GM23248 (cell line): ENCODE data around the gene GRM7.

Experiments
- EZH2 ChIP-seq: fragments of 200-600 bp; sonication (generic); IDR thresholded peaks from 2 replicates; pipeline ENCODE4 v1.6.1; 2018; ENCODE audit warnings: antibody characterized with exemption, mild to moderate bottlenecking; ENCODE audit not compliant: insufficient read depth, poor library complexity, severe bottlenecking
- EZH2phosphoT487 ChIP-seq: fragments of 200-600 bp; sonication (generic); IDR thresholded peaks from 2 replicates; pipeline ENCODE4 v1.6.1; 2018; ENCODE audit warnings: antibody characterized with exemption, moderate library complexity, mild to moderate bottlenecking, low read depth; ENCODE audit not compliant: insufficient read depth

DNA sequence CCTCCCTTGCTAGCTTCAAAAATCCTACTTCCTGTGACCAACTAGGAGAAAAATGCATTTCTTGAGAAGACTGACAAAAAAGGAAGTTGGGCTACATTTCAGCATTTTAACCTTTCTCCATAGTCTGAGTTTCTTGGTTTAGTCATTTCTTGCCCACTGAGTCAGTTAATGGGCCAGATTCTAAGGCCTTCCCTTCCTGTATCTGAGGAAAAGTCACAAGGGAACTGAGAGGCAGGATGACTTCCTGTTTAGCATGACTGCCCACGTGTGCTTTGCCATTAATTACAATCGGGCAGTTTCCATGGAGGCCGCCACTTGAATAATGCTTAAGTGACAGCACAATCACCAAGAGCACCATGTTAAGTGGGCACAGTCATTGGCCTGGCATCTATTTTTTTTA, 846.3 kb downstream of the GRM7 start:
- no peak for TF ChIP-seq EZH2
- no peak for TF ChIP-seq EZH2phosphoT487
